Frontal cortex (tissue), 4 donors: ENCODE results near the gene ARHGAP20. TPM values are rescaled to one million over a fixed set of nuclear protein-coding genes. Genes with fewer than 3 reads are reported as not detected.
A peak's percentile ranks its signal among the peaks of the same experiment; 100 is the strongest.

ENCODE experiments used
- DNase-seq, 2 donors: peaks; one replicate each; pipeline ENCODE4 v3.0.0; 2012; ENCODE audit warnings: low spot score in 2 of 2
- FAIRE-seq: peaks from 2 replicates; lab custom pipeline; 2012; peaks lifted over from hg19 to GRCh38; lab: Jason Lieb, UNC
- total RNA-seq: library from RNA; depleted of rRNA; stranded (reverse); fragments of >200 nt; gene quantifications from one replicate; pipeline ENCODE4 v1.2.3, GENCODE V29; 2014
- donor health status: control.
- donor health status: control.
- donor health status: control.

Gene ARHGAP20
- total RNA-seq, result 47.3 TPM

- FAIRE-seq, result no peak
- DNase-seq, result peak; percentile 78 to 81
Observed at GRCh38 chr11:110711776-110712658, at the start of gene ARHGAP20. ARHGAP20 (minus strand) TSS chr11:110712437; CDS start chr11:110712231, 206 bp downstream.

- DNase-seq, result no peak
- FAIRE-seq, result no peak
Observed at GRCh38 chr11:110761991-110762390, 49.8 kb upstream of the ARHGAP20 start.

GRCh38 chr11:110761131-110761530 is 48.9 kb upstream of the ARHGAP20 start:
- FAIRE-seq, result no peak
- DNase-seq, result no peak

- DNase-seq (no peak), FAIRE-seq (no peak)
Observed at GRCh38 chr11:110759972-110760381, 47.7 kb upstream of the ARHGAP20 start.

- DNase-seq (no peak), FAIRE-seq (no peak)
Observed at GRCh38 chr11:110757962-110758755, 45.9 kb upstream of the ARHGAP20 start.

- FAIRE-seq, result no peak
- no peak for DNase-seq
Observed at GRCh38 chr11:110757066-110757465, 44.8 kb upstream of the ARHGAP20 start.

- DNase-seq, result no peak
- no peak for FAIRE-seq
Observed at GRCh38 chr11:110755941-110756340, 43.7 kb upstream of the ARHGAP20 start.

GRCh38 chr11:110752890-110753289 is 40.7 kb upstream of the ARHGAP20 start:
- FAIRE-seq (no peak), DNase-seq (no peak)

- DNase-seq (no peak), FAIRE-seq (no peak)
Observed at GRCh38 chr11:110750100-110750499, 37.9 kb upstream of the ARHGAP20 start.

GRCh38 chr11:110747531-110747930 is 35.3 kb upstream of the ARHGAP20 start:
- FAIRE-seq (no peak), DNase-seq (no peak)

GRCh38 chr11:110738641-110739040 is 26.4 kb upstream of the ARHGAP20 start:
- FAIRE-seq, result no peak
- DNase-seq, result no peak

GRCh38 chr11:110737593-110737992 is 25.4 kb upstream of the ARHGAP20 start:
- DNase-seq (no peak), FAIRE-seq (no peak)

GRCh38 chr11:110736171-110736553 is 23.9 kb upstream of the ARHGAP20 start:
- no peak for FAIRE-seq

GRCh38 chr11:110735455-110736170 is 23.4 kb upstream of the ARHGAP20 start:
- DNase-seq, result no peak
- FAIRE-seq, result no peak

More at GRCh38 chr11:110736171-110736553, 23.9 kb upstream of the ARHGAP20 start:
- DNase-seq, result no peak

- no peak for FAIRE-seq
- DNase-seq, result no peak
Observed at GRCh38 chr11:110734790-110735189, 22.6 kb upstream of the ARHGAP20 start.

- DNase-seq (no peak), FAIRE-seq (no peak)
Observed at GRCh38 chr11:110730773-110731172, 18.5 kb upstream of the ARHGAP20 start.

GRCh38 chr11:110728883-110729282 is 16.6 kb upstream of the ARHGAP20 start:
- FAIRE-seq, result no peak
- no peak for DNase-seq

GRCh38 chr11:110728476-110728875 is 16.2 kb upstream of the ARHGAP20 start:
- no peak for DNase-seq
- no peak for FAIRE-seq

- FAIRE-seq, result no peak
Observed at GRCh38 chr11:110724358-110724757, 12.1 kb upstream of the ARHGAP20 start.

More at GRCh38 chr11:110724358-110724757, 12.1 kb upstream of the ARHGAP20 start:
- no peak for DNase-seq
